Lower leg skin (tissue), 4 donors: ENCODE results near the gene CD177. TPM values are rescaled to one million over a fixed set of nuclear protein-coding genes. Genes with fewer than 3 reads are reported as not detected.
A peak's percentile ranks its signal among the peaks of the same experiment; 100 is the strongest.
"Not testable (repeated sequence)": the region's sequence is repeated elsewhere in the genome, so short reads cannot be mapped to it uniquely, and the experiment has no call there.

Experiments
- DNase-seq, 2 donors: peaks; one replicate each; pipeline ENCODE4 v3.0.0-alpha.2; 2019; ENCODE audit warnings: low spot score in 2 of 2
- H3K4me3 ChIP-seq: fragments of 200-600 bp; sonication (generic); 2 replicates; pipeline ENCODE4 v1.5.1; 2017; ENCODE audit warnings: mild to moderate bottlenecking, low read depth; ENCODE audit not compliant: poor library complexity, severe bottlenecking
- POLR2A ChIP-seq, 2 donors: fragments of 450-650 bp; IDR thresholded peaks; one replicate each; pipeline ENCODE4 v1.6.1; 2016 to 2017; ENCODE audit warnings: antibody characterized with exemption in 2 of 2, mild to moderate bottlenecking in 1 of 2, moderate library complexity in 1 of 2
- WGBS, 2 donors: methylation state at CpG; one replicate each; pipeline ENCODE4 v1.1.5; 2018; 5-methylcytosine and 5-hydroxymethylcytosine counted together
- intact Hi-C: fragments of 100-400 bp; cut with DNase I; formaldehyde crosslinking; loops from one replicate; pipeline ENCODE4 v1.15.0; 2023; ENCODE audit warnings: low total_unique reads
- total RNA-seq, 4 donors: library from RNA; depleted of rRNA; stranded (reverse); fragments of >200 nt; gene quantifications; one replicate each; pipeline ENCODE4 v1.1.0, GENCODE V29; 2016
- TF ChIP-seq, protein P1 (sequence below), 3 donors: fragments of 450-650 bp; IDR thresholded peaks; one replicate each; pipeline ENCODE4 v1.5.1; 2016; ENCODE audit warnings: antibody characterized with exemption in 3 of 3, mild to moderate bottlenecking in 3 of 3, moderate library complexity in 2 of 3

CD177 gene
- total RNA-seq, 4 donors from 2014 or later, result 0.34 to 0.94 (median 0.63) TPM; not detected in 1

DNA sequence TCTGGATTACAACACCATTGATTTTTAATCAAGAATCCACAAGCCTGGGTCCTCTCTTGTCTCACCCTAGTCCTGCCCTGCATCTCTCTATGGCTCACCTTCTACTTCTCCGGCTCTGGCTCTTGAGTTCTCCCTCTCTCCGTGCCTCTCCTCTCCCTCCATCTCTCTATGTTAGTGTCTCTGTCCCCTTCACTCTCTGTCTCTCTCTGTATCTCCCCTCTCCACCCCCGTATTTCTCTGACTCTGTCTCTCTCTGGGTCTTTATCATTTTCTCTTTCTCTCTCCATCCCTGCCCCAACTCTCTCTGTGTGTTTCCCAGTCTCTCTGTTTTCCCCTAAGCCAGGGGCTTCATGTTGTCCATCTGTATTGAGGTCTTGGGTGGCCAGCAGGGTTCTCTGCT is 12.4 kb upstream of the CD177 start:
- peak in 1 of 2 donors; percentile 52 for DNase-seq
- intact Hi-C loops, H3K4me3 ChIP-seq: not testable (repeated sequence)
- 82 to 87% methylated on average over 3 of the region's 3 CpGs for WGBS, 2 donors

DNA sequence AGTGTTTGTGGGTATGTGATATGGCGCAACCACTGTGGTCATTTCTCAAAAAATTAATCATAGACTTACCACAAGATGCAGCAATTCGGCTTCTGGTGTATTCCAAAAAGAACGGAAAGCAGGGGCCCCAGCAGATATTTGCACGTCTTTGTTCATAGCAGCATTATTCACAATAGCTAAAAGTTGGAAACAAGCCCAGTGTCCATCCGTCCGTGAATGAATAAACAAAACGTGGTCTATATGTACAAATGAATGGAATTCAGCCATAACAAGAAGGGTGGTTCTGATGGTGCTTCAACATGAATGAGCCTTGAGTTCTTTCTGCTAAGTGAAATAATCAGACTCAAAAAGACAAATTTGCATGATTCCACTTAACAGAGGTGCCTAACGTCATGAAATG is 11.4 kb upstream of the CD177 start:
- intact Hi-C loops, H3K4me3 ChIP-seq: not testable (repeated sequence)
- WGBS, 2 donors, result 61 to 67% methylated on average over 8 of the region's 8 CpGs
- peak in 1 of 2 donors; percentile 3 for DNase-seq

DNA sequence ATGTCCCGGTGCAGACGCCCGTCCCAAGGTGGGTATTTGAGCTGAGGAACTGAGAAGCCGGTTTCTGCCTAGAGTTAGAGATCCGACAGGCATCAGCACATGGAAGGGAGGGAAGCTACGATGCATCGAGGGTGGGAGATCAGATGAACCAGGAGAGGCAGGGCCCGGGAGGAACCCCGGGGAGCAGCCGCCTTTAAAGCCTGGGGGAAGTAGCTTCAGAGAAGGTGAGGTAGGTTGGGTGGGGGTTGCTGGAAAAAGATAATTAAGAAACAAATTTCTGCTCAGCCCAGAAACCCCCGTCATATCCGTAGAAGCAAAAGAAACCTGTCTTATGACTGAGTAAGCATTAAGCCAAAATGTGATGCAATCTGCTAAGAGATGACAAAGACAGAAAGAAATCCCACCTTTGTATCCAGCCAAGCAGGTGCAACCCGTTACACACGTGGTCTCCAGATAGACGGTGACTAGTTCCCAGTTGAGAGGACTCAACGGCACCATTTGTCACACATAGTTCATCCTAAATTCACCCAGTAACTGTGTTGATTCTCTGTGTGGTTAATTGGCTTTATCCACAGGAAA is 9.1 kb upstream of the CD177 start:
- 58 to 60% methylated on average over 16 of the region's 16 CpGs for WGBS, 2 donors
- H3K4me3 ChIP-seq, DNase-seq, intact Hi-C loops: not testable (repeated sequence)

DNA sequence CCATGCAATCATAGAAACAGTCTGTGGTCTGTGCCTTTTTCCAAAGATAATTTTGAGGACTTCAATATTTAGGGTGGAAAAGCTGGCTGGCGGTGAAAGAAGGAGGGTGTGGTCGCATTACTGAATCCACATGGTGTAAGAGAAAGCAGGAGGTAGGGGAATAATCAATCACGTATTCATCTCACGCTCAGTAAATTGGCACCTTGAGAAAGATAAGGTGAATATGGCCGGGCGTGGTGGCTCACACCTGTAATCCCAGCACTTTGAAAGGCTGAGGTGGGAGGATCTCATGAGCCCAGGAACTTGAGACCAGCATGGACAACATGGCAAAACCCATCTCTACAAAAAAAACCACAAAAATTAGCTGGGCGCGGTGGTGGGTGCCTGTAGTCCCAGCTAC is 3.7 kb upstream of the CD177 start:
- H3K4me3 ChIP-seq, DNase-seq, intact Hi-C loops: not testable (repeated sequence)
- 57 to 65% methylated on average over 8 of the region's 8 CpGs for WGBS, 2 donors

DNA sequence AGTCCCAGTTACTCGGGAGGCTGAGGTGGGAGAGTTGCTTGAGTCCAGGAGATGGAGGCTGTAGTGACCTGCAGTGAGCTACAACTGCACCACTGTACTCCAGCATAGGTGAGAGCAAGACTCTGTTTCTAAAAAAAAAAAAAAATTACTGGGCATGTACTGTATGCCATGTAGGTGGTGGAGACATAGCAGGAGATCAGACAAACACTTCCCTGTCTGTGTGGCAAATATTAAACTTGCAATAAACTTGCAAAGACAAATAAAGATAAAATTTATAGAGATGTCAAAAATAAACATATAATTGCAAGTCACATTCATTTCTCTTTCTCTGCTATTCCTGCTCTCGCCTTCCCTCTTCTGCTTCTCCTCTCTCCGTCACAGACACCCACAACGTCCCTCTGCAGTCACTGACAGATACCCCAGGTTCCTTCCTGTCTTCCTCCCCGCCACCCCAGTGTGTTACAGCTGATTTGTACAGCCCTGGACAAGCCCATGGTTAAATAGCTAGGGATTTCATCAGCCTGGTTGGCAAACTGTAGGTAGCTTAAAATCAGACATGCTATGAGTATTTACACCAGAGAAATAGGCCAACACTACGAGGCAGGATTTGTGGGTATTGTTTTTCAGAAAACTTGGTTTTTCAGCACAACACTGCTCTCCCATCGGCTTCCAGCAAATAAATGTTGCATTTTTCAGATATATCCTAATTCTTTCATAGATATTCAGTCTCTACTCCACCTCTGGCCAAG is 1.3 kb upstream of the CD177 start:
- DNase-seq, result no peak
- intact Hi-C loops, result no loop called here
- no peak for TF ChIP-seq POLR2A (IDR thresholded peaks at IDR 0.05)
- TF ChIP-seq, protein P1, sequence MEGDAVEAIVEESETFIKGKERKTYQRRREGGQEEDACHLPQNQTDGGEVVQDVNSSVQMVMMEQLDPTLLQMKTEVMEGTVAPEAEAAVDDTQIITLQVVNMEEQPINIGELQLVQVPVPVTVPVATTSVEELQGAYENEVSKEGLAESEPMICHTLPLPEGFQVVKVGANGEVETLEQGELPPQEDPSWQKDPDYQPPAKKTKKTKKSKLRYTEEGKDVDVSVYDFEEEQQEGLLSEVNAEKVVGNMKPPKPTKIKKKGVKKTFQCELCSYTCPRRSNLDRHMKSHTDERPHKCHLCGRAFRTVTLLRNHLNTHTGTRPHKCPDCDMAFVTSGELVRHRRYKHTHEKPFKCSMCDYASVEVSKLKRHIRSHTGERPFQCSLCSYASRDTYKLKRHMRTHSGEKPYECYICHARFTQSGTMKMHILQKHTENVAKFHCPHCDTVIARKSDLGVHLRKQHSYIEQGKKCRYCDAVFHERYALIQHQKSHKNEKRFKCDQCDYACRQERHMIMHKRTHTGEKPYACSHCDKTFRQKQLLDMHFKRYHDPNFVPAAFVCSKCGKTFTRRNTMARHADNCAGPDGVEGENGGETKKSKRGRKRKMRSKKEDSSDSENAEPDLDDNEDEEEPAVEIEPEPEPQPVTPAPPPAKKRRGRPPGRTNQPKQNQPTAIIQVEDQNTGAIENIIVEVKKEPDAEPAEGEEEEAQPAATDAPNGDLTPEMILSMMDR (IDR thresholded peaks at IDR 0.05), result no peak
- no peak overlapping the region for H3K4me3 ChIP-seq
- 71 to 75% methylated on average over 7 of the region's 7 CpGs for WGBS, 2 donors

DNA sequence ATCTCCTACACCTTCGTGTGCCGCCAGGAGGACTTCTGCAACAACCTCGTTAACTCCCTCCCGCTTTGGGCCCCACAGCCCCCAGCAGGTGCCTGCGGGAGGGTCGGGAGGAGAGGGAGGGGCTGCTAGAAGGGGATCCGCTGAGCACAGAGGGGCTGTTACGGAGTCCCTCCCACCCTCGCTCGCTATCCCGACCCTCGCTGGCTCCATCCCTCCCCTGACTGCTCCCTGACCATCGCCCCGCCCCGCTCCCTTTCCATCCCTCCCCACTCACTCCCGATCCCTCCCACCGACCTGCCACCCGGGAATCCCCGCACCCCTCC is 780 bp downstream of the CD177 start:
- TF ChIP-seq, protein P1 (IDR thresholded peaks at IDR 0.05), result no peak
- TF ChIP-seq POLR2A (IDR thresholded peaks at IDR 0.05), result no peak
- WGBS, 2 donors, result 29 to 44% methylated on average over 19 of the region's 19 CpGs
- H3K4me3 ChIP-seq, result no peak overlapping the region
- intact Hi-C loops, result no loop called here
- no peak for DNase-seq

DNA sequence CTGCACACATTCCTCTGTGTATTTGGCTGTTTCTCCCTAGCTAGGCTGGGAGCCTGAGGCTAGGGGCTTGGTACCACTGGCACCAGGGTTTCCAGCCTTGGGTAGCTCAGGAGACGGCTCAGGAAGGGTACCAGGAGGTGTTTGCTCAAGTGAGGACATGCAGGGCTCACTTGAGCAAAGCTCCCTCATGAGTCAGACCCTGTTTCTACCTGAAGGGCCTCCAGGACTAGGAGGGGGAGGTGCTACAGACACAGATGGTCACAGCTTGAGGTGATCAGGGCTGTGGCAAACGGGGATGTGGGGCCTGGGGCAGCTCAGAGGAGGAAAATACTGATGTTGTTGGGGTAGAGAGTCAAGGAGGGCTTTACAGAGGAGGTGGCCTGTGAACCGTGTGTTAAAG is 3.3 kb downstream of the CD177 start:
- no CpG with 5 or more reads among the region's 3 CpGs for WGBS, 2 donors
- intact Hi-C loops, DNase-seq, H3K4me3 ChIP-seq: not testable (repeated sequence)

DNA sequence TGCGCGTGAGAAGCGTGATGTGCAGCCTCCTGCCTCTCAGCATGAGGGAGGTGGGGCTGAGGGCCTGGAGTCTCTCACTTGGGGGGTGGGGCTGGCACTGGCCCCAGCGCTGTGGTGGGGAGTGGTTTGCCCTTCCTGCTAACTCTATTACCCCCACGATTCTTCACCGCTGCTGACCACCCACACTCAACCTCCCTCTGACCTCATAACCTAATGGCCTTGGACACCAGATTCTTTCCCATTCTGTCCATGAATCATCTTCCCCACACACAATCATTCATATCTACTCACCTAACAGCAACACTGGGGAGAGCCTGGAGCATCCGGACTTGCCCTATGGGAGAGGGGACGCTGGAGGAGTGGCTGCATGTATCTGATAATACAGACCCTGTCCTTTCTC is 8.7 kb downstream of the CD177 start:
- TF ChIP-seq, protein P1 (IDR thresholded peaks at IDR 0.05), result no peak
- no peak for TF ChIP-seq POLR2A (IDR thresholded peaks at IDR 0.05)
- no peak for DNase-seq
- H3K4me3 ChIP-seq, result no peak overlapping the region
- WGBS, 2 donors, result 83 to 85% methylated on average over 7 to 8 of the region's 8 CpGs
- intact Hi-C loops, result no loop called here
